ENCODE data around the gene BMP2K. TPM values are rescaled to one million over a fixed set of nuclear protein-coding genes. Genes with fewer than 3 reads are reported as not detected.

Gene BMP2K
- total RNA-seq, 1 donor from 2014 or later = 45.6 TPM

- Histone ChIP-seq H3K4me3 (peak overlapping the region; percentile 83), H3K27ac (peak overlapping the region; percentile 100), H3K4me1 (peaks cover 39% of the 10 kb centered on the region), H3K9me3 (no peaks in the 10 kb centered on the region), H3K36me3 (no peaks in the 10 kb centered on the region), H3K27me3 (no peaks in the 10 kb centered on the region)
- DNase-seq (peak; percentile 68), ATAC-seq (peak; percentile 41)
- intact Hi-C loops (cut with DNase I) = no loop called here
- no peak for TF ChIP-seq CTCF (IDR thresholded peaks at IDR 0.05)
These were observed 802 bp downstream of the BMP2K start for GRCh38 chr4:78776729-78777575.

GRCh38 chr4:78777576-78777940, 1.4 kb downstream of the BMP2K start:
- H3K4me1 ChIP-seq = peaks cover 44% of the 10 kb centered on the region
- no peaks in the 10 kb centered on the region for H3K9me3 ChIP-seq
- H3K4me3 ChIP-seq = peak overlapping the region; percentile 83
- ATAC-seq (no peak), DNase-seq (no peak)
- H3K27ac ChIP-seq = peak overlapping the region; percentile 100
- no peaks in the 10 kb centered on the region for H3K27me3 ChIP-seq
- intact Hi-C loops (cut with DNase I) = no loop called here
- TF ChIP-seq CTCF (IDR thresholded peaks at IDR 0.05) = no peak
- H3K36me3 ChIP-seq = no peaks in the 10 kb centered on the region

- H3K36me3 ChIP-seq = no peaks in the 10 kb centered on the region
- no peak for TF ChIP-seq CTCF (IDR thresholded peaks at IDR 0.05)
- no peaks in the 10 kb centered on the region for H3K9me3 ChIP-seq
- peaks cover 45% of the 10 kb centered on the region for H3K4me1 ChIP-seq
- H3K27me3 ChIP-seq = no peaks in the 10 kb centered on the region
- H3K4me3 ChIP-seq = peak overlapping the region; percentile 83
- ATAC-seq (no peak), DNase-seq (no peak)
- no peak overlapping the region for H3K27ac ChIP-seq
- intact Hi-C loops (cut with DNase I) = no loop called here
These were observed 2.4 kb downstream of the BMP2K start for GRCh38 chr4:78778530-78778929.

GRCh38 chr4:78779280-78779679, 3.1 kb downstream of the BMP2K start:
- DNase-seq (no peak), ATAC-seq (no peak)
- Histone ChIP-seq H3K4me1 (peaks cover 51% of the 10 kb centered on the region), H3K9me3 (no peaks in the 10 kb centered on the region), H3K4me3 (peak overlapping the region; percentile 83), H3K27ac (no peak overlapping the region), H3K27me3 (no peaks in the 10 kb centered on the region), H3K36me3 (no peaks in the 10 kb centered on the region)
- intact Hi-C loops (cut with DNase I) = no loop called here
- no peak for TF ChIP-seq CTCF (IDR thresholded peaks at IDR 0.05)

- Histone ChIP-seq H3K27me3 (no peaks in the 10 kb centered on the region), H3K4me3 (no peak overlapping the region), H3K9me3 (no peaks in the 10 kb centered on the region), H3K36me3 (no peaks in the 10 kb centered on the region), H3K27ac (no peak overlapping the region), H3K4me1 (peaks cover 50% of the 10 kb centered on the region)
- intact Hi-C loops (cut with DNase I) = no loop called here
- ATAC-seq (no peak), DNase-seq (no peak)
- TF ChIP-seq CTCF (IDR thresholded peaks at IDR 0.05) = no peak
These were observed 3.9 kb downstream of the BMP2K start for GRCh38 chr4:78780093-78780492.
